HG03575 (cell line): ENCODE measurements around the gene MEN1.

Experiments used
- ATAC-seq: cut with Tn5 transposase; IDR thresholded peaks from one replicate; pipeline ENCODE4 v1.9.1; 2021; ENCODE audit not compliant: unreplicated experiment, insufficient number of reproducible peaks, low FRiP score; ENCODE audit errors: extremely low read depth

MEN1 gene

GRCh38 chr11:64810271-64810890, at the start of gene MEN1:
MEN1 (minus strand) TSS chr11:64810551; CDS start chr11:64810109, 442 bp downstream.
- no peak for ATAC-seq

DNA sequence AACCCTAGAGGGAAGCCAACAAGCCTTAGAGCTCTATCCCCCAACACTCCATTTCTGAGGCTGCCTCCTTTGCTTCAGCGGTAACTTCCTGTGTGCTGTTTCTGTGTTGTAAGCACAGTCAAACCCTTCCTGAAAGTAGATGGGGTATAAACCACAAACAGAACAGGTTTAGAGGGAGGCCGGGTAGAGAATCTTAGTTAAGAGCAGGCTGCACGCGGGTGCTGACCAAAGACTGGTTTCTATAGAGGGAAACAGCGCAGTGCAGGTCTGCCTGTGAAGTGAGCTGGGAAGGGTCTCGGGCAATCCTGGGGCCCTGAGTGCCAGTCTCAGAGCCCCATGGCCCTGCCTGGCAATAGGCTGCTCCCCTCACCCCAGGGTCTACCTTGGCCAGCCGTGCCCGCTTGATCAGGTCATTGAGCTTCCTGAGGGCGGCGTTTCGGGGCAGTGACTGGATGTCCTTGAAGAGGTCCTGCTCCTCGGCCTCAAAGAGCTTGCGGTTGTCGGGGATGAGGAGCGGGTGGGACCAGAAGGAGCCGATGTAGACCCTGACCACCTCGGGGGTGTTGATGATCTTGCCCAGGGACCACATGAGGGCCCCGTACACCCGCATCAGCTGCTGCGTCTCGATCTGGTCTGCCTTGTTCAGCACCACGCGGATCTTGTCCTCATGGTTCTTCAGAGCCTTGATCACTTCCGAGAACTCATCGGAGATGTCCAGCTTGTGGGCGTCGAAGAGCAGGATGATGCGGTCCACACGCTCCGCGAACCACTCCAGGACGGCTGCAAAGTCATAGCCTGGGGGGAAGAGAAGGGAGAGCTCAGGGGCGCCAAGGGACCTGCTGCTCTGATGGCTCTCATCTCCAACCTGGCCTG, 49.4 kb upstream of the MEN1 start:
- peak; percentile 65 for ATAC-seq

- no peak for ATAC-seq
Observed at GRCh38 chr11:64858467-64859263, 48.3 kb upstream of the MEN1 start.

DNA sequence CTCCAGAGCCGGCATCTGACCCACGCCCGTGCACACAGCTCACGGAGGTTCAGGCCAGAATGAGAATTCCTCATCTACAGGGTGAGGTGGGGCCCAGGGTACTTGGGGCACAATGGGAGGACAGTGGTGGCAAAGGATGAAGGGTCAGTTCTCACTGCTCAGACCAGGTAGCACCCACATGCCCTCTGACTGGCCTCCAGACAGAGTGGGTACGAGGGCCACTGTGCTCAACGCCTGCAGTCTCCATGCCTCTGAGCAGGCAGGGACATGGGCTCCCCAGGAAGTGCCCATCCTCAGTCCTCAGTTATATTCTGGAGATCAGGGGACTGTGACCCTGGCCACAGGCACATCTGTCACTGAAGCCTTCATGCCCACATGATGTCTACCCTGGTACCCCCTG, 47.1 kb upstream of the MEN1 start:
- ATAC-seq: no peak

GRCh38 chr11:64856382-64857227, 46.3 kb upstream of the MEN1 start:
- no peak for ATAC-seq

DNA sequence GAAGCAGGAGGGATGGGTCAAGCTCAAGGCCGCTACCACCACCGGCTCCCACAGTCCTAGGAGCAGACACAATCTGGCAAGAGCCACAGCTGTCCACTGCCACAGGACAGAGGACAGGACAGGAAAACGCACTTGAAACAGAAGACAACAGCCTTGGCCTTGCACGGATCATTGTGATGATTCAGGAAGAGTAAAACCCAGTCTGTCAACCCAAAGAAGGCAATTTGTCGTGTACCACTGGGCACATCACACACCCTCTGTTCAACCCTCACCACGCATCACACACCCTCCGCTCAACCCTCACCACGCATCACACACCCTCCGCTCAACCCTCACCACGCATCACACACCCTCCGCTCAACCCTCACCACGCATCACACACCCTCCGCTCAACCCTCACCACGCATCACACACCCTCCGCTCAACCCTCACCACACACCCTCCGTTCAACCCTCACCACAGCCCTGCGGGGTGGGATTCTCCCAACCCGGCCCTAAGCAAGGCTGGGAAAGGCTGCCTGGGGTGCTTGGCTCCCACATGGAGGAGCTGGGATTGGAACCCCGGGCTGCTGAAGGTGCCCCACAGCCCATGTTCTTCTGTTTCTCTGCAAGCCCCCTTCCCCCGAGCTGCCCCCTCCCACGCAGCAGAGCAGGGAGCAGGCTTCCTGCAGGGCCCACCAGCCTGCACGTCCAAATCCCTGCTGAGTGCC, 45.4 kb upstream of the MEN1 start:
- ATAC-seq: no peak

- no peak for ATAC-seq
Observed at GRCh38 chr11:64854534-64855502, 44.5 kb upstream of the MEN1 start.

- ATAC-seq: no peak
Observed at GRCh38 chr11:64854157-64854533, 43.8 kb upstream of the MEN1 start.

- ATAC-seq: no peak
Observed at GRCh38 chr11:64853709-64854108, 43.4 kb upstream of the MEN1 start.

GRCh38 chr11:64852804-64853509, 42.6 kb upstream of the MEN1 start:
- ATAC-seq: no peak

DNA sequence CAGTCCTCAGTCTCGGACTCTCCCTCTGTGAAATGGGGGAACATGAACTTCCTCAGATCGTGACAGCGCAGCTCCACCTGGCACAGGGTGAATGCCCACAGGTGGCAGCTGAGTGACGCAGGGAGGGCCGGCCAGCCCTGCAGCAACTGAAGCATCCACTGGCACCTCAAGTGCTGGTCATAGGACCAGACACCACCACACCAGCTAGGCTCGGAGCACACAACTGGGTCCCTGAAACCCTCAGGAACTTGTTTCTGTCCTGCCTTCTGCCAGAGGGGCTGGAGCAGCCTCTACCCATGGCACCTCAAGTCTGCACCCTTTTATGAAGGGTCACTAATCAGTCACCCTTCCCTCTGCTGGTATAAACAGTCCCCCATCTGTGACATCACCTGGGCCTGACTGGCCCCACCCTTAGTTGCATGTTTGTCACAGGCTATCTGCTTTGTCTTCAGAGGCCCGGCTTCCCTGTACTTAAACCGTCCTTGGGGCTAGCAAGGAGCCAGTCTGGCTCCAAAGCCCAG, 41.5 kb upstream of the MEN1 start:
- no peak for ATAC-seq

DNA sequence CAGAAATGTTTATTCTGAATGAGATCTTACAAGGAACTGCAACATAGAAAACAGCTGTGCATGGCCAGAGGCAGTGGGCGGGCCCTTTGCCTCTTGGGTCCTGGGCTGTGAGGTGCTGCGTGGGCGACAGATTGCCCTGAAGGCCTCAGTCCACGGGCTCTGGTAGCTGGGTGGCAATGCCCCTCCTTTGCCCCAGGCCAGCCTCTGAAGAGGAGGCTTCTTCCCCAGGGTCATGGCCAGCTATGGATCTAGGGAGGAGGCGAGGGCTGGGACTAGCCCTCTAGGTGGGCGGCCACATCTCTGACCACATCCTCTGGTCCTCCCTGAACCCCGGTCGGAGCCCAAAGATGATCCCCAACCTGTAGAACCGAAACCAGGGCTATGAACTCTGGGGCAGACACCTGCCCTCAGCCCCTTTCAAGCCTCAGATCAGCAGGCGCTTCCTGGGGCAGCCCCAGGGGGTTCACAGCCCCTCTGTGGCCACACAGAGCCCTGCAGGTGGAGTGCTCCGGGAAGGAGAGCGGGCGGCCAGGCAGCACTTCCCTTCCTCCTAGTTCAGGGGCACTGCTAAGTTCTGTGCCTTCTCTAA, 40.7 kb upstream of the MEN1 start:
- ATAC-seq: peak; percentile 42

DNA sequence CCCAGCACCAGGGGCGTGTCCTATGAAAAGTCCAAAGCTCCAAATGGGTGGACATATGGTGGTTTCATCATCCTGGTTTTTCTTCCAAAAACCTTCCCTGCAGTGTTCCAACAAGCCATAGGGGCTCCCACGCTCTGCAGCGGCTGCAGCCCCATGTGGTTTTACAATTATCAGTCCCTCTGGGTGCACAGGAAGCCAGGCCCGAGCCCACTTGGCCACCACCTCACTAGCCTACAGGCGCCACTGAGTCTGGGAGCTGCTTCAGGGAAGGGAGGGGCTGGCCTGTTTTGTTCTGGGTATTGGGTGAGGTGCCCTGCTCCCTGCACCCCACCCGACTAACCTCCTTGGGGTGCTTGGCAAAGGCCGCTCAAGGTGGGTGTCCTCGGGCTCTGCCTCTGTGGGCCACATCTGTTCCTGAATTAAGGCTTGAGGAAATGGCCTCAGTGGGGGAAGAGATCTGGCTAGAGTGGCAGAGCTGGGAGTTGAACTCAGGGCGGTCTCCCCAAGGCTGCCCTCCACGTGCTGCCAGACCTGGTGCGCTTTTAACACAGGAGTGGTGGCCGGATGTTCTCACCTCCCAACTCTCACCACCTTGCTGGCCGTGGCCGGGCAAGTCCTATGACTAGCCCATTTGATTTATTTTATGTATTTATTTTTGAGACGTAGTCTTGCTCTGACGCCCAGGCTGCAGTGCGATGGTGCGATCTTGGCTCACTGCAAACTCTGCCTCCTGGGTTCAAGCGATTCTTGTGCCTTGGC, 39.4 kb upstream of the MEN1 start:
- ATAC-seq: no peak

- no peak for ATAC-seq
Observed at GRCh38 chr11:64848826-64849597, 38.7 kb upstream of the MEN1 start.
